A549 treated with CORT108297 at 1 μM for 4 hours (cell line): ENCODE data around the gene GARNL3. TPM values are rescaled to one million over a fixed set of nuclear protein-coding genes. Genes with fewer than 3 reads are reported as not detected.

ENCODE experiments used
- total RNA-seq: library from RNA; stranded (reverse); fragments of 200-300 nt; extraction: Qiagen RNA extraction; gene quantifications from 5 replicates; pipeline ENCODE4 v1.2.3, GENCODE V29; 2022

Gene GARNL3, protein sequence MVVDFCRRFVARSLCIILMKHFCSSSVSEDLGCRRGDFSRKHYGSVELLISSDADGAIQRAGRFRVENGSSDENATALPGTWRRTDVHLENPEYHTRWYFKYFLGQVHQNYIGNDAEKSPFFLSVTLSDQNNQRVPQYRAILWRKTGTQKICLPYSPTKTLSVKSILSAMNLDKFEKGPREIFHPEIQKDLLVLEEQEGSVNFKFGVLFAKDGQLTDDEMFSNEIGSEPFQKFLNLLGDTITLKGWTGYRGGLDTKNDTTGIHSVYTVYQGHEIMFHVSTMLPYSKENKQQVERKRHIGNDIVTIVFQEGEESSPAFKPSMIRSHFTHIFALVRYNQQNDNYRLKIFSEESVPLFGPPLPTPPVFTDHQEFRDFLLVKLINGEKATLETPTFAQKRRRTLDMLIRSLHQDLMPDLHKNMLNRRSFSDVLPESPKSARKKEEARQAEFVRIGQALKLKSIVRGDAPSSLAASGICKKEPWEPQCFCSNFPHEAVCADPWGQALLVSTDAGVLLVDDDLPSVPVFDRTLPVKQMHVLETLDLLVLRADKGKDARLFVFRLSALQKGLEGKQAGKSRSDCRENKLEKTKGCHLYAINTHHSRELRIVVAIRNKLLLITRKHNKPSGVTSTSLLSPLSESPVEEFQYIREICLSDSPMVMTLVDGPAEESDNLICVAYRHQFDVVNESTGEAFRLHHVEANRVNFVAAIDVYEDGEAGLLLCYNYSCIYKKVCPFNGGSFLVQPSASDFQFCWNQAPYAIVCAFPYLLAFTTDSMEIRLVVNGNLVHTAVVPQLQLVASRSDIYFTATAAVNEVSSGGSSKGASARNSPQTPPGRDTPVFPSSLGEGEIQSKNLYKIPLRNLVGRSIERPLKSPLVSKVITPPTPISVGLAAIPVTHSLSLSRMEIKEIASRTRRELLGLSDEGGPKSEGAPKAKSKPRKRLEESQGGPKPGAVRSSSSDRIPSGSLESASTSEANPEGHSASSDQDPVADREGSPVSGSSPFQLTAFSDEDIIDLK
- 2.2 to 2.8 TPM (median 2.4 TPM) in 5 replicates for total RNA-seq

DNA sequence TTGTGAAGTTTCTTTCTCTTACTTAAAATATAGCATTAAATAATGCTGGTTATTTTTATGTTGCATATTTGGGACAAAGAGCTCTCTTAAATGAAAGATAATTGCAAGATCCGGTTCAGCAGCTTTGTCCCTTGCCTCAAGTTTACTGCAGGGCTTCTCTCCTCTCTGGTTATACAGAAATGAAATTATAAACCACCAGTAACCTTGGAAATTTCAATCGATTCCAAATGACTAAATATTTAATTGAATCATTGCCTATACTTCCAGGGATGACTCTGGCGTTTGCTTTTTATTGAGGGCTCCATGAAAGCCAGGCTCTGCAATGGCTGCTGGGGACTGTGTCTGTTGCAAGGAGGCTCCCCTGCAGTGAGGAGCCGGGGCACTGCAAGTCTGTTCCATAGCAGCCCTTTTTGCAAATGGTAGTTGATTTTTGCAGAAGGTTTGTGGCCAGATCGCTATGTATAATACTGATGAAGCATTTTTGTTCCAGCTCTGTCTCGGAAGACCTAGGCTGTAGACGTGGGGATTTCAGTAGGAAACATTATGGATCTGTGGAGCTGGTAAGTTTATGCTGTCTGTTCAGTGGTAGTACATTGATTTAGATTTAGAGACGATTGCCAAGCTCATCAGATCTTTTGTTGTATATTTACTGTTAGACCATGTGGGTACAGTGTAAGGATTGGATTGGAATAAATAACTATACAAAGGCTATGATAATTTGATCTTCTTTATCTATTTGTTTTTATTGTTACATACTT, at the start of gene GARNL3:
TSS of gene GARNL3 (plus strand) at position 313 of the 758 bp plus-strand sequence. CDS start at position 417, 104 bp downstream.

GRCh38 chr9:127396808-127397645, 132.5 kb downstream of the GARNL3 start, which contains the start of gene SLC2A8:
Gene SLC2A8 (plus strand): TSS chr9:127397169. CDS start chr9:127397231, 62 bp downstream.

DNA sequence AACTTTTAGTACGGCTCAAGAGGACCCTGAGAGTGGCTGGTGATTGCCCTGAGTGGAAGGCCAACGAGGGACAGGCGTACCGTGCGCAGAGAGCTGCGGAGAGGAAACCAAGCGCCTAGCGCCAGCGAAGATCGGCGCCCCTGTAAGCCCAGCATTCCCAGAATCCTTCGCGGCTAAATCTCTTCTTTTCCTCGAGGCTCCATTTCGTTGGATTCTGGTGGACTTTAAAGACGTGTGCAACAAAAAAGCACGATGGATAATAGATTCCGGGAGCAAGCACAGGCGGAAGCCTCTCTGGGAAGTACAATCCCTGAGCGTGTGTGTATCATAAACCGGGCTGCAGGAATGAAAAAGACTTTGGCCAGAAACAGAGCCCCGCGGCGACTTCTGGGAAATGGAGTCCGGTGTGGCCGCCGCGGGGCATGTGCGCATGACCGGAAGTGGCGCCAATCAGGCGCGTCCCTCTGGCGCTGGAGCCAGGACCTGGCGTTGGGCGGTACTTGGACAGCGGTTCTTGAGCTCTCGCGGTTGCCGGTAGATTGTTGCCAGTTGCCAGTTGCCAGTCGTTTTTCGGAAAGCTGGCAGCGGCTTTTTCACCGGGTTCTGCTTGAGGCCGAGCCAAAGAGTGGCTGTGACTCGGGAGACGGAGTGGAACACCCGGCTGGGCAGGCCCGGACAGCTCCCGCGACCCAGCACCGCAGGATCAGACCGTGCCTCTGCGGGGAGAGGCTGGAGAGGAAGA, 159.5 kb downstream of the GARNL3 start, which contains the start of gene ZNF79:
TSS of gene ZNF79 (plus strand) at position 449 of the 742 bp plus-strand sequence. CDS start 406 bp downstream, outside the sequence.

Other genes with a start within 250 kb of the GARNL3 start
- gene ANGPTL2, start 142.1 kb upstream of the GARNL3 start, total RNA-seq: 0.04 TPM in 1 of 5 replicates, not detected in the others
- 9.5 to 16.7 TPM (median 16.1 TPM) in 5 replicates for gene SLC2A8, start 132.4 kb downstream of the GARNL3 start, total RNA-seq
- gene ZNF79, start 159.6 kb downstream of the GARNL3 start, total RNA-seq: 5.5 to 6.3 TPM (median 6.0 TPM) in 5 replicates
- 2,609 to 2,987 TPM (median 2,755 TPM) in 5 replicates for gene RPL12, start 186.6 kb downstream of the GARNL3 start, total RNA-seq
- gene LRSAM1, start 186.7 kb downstream of the GARNL3 start, total RNA-seq: 9.4 to 12.6 TPM (median 11.2 TPM) in 5 replicates